SH-SY5Y (cell line): ENCODE results near the gene CFAP97.

Experiments used
- GATA2 ChIP-seq: IDR thresholded peaks from 2 replicates; pipeline ENCODE4 v1.6.1; 2011; ENCODE audit warnings: mild to moderate bottlenecking, low read depth, low read length
- GATA3 ChIP-seq: IDR thresholded peaks from 2 replicates; pipeline ENCODE4 v1.6.1; 2011; ENCODE audit warnings: low read depth, mild to moderate bottlenecking, low read length, moderate library complexity

Gene CFAP97

GRCh38 chr4:185122681-185123345 is 81.0 kb downstream of the CFAP97 start:
- no peak for TF ChIP-seq GATA3

- TF ChIP-seq GATA2 (no peak; the same call in 1 of the 2 replicates), GATA3 (no peak)
Observed at GRCh38 chr4:185120631-185120946, 83.2 kb downstream of the CFAP97 start.

- TF ChIP-seq GATA3 (no peak), GATA2 (peak; percentile 50; the same call in 1 of the 2 replicates)
Observed at GRCh38 chr4:185119927-185120630, 83.7 kb downstream of the CFAP97 start.

- TF ChIP-seq GATA3, result no peak
- TF ChIP-seq GATA2, result no peak
Observed at GRCh38 chr4:185118876-185119275, 84.9 kb downstream of the CFAP97 start.

- no peak for TF ChIP-seq GATA3
- TF ChIP-seq GATA2, result no peak
Observed at GRCh38 chr4:185117300-185117934, 86.4 kb downstream of the CFAP97 start.

- TF ChIP-seq GATA2 (peak; percentile 98), GATA3 (peak; percentile 89)
Observed at GRCh38 chr4:185115827-185116232, 88.0 kb downstream of the CFAP97 start.

GRCh38 chr4:185113340-185113739 is 90.5 kb downstream of the CFAP97 start:
- TF ChIP-seq GATA2, result no peak
- TF ChIP-seq GATA3, result no peak

- no peak for TF ChIP-seq GATA2
Observed at GRCh38 chr4:185112104-185112503, 91.7 kb downstream of the CFAP97 start.

GRCh38 chr4:185110375-185110823 is 93.4 kb downstream of the CFAP97 start:
- TF ChIP-seq GATA2 (no peak), GATA3 (no peak)

- no peak for TF ChIP-seq GATA3
- TF ChIP-seq GATA2, result no peak
Observed at GRCh38 chr4:185109736-185110135, 94.1 kb downstream of the CFAP97 start.
